Measurements from ENCODE around the gene BAZ1B.
"Not testable (repeated sequence)": the region's sequence is repeated elsewhere in the genome, so short reads cannot be mapped to it uniquely, and the experiment has no call there.

BAZ1B gene

GRCh38 chr7:73504920-73505319, 17.2 kb downstream of the BAZ1B start:
- DNase-seq (ENCODE audit: low spot score), result no peak

GRCh38 chr7:73504017-73504416, 18.1 kb downstream of the BAZ1B start:
- DNase-seq (ENCODE audit: low spot score), result no peak

- no peak for DNase-seq (ENCODE audit: low spot score)
Measured at GRCh38 chr7:73503229-73503628, 18.9 kb downstream of the BAZ1B start.

GRCh38 chr7:73496626-73497025, 25.5 kb downstream of the BAZ1B start:
- DNase-seq (ENCODE audit: low spot score), result no peak

GRCh38 chr7:73495507-73495906, 26.6 kb downstream of the BAZ1B start:
- DNase-seq (ENCODE audit: low spot score), result not testable (repeated sequence)

GRCh38 chr7:73489976-73490375, 32.1 kb downstream of the BAZ1B start:
- no peak for DNase-seq (ENCODE audit: low spot score)

GRCh38 chr7:73487486-73487885, 34.6 kb downstream of the BAZ1B start:
- DNase-seq (ENCODE audit: low spot score), result no peak

- DNase-seq (ENCODE audit: low spot score), result no peak
Measured at GRCh38 chr7:73483171-73483570, 38.9 kb downstream of the BAZ1B start.

- DNase-seq (ENCODE audit: low spot score), result no peak
Measured at GRCh38 chr7:73482746-73483145, 39.3 kb downstream of the BAZ1B start.

- DNase-seq (ENCODE audit: low spot score), result not testable (repeated sequence)
Measured at GRCh38 chr7:73481521-73481920, 40.6 kb downstream of the BAZ1B start.

GRCh38 chr7:73478549-73478948, 43.5 kb downstream of the BAZ1B start:
- DNase-seq (ENCODE audit: low spot score), result no peak

GRCh38 chr7:73477376-73477775, 44.7 kb downstream of the BAZ1B start:
- DNase-seq (ENCODE audit: low spot score), result no peak

- DNase-seq (ENCODE audit: low spot score), result no peak
Measured at GRCh38 chr7:73470208-73470607, 51.9 kb downstream of the BAZ1B start.

GRCh38 chr7:73467046-73467445, 55.0 kb downstream of the BAZ1B start:
- not testable (repeated sequence) for DNase-seq (ENCODE audit: low spot score)

GRCh38 chr7:73466112-73466511, 56.0 kb downstream of the BAZ1B start:
- DNase-seq (ENCODE audit: low spot score), result no peak

GRCh38 chr7:73463966-73464365, 58.1 kb downstream of the BAZ1B start:
- DNase-seq (ENCODE audit: low spot score), result no peak

GRCh38 chr7:73463260-73463659, 58.8 kb downstream of the BAZ1B start:
- DNase-seq (ENCODE audit: low spot score), result no peak

GRCh38 chr7:73461782-73462285, 60.3 kb downstream of the BAZ1B start:
- no peak for DNase-seq (ENCODE audit: low spot score)

- DNase-seq (ENCODE audit: low spot score), result no peak
Measured at GRCh38 chr7:73454424-73454823, 67.7 kb downstream of the BAZ1B start.

GRCh38 chr7:73452999-73453635, 69.0 kb downstream of the BAZ1B start:
- no peak for DNase-seq (ENCODE audit: low spot score)

GRCh38 chr7:73451780-73452398, 70.2 kb downstream of the BAZ1B start:
- DNase-seq (ENCODE audit: low spot score), result no peak

GRCh38 chr7:73449422-73449821, 72.7 kb downstream of the BAZ1B start:
- no peak for DNase-seq (ENCODE audit: low spot score)

- DNase-seq (ENCODE audit: low spot score), result no peak
Measured at GRCh38 chr7:73448609-73449008, 73.5 kb downstream of the BAZ1B start.
